Measurements from ENCODE around the gene PSAP.

PSAP gene

DNA sequence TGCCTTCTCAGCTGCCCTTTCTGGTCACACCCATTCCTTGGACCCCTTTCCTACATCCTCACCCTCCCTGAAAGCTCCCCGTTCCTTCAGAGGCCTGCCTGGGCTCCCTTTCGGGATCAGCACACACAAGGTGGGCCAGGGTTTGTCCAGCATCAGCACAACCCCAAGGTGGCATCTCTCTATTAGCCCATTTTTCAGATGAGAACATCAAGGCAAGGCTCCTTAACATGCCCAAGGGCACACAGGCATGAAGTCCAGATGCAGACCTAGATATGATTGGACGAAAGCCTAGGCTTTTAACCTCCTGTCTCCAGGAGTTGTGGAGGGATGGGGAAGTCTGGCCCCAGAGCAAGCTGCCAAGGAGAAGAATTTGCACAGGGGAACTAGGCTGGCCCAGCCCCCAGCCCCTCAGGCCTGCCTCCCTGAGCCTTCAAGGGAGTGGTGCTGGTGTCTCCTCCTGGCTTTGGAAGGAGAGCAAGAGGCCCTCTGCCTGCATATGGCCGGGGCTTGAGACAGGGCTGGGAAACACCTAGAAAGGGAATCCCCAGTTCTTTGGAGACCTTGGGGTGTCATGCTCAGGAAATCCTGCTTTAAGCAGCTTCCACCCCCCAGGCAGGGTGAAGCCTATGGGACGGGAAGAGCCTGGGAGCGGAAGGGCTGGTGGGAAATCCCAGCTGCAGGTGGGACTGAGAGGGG, 68.7 kb downstream of the PSAP start:
- DNase-seq: no peak

DNA sequence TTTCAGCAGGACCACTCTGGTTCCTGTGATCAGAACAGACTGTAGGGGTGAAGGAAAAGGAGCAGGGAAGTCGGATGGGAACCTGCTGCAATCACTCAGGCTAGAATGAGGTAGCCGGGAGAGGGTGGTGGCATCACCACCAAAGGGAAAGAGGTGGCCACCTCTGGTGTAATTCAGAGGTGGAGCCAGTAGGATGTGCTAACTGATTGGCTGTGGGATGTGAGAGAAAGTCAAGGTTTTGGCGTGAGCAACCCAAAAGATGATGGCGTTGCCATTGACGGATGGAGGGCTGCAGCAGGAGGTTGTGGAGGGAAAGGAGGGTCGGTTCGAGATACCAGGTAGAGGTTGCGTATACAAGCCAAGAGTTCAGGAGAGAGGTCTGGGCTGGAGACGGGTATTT, 70.3 kb downstream of the PSAP start:
- DNase-seq: no peak

DNA sequence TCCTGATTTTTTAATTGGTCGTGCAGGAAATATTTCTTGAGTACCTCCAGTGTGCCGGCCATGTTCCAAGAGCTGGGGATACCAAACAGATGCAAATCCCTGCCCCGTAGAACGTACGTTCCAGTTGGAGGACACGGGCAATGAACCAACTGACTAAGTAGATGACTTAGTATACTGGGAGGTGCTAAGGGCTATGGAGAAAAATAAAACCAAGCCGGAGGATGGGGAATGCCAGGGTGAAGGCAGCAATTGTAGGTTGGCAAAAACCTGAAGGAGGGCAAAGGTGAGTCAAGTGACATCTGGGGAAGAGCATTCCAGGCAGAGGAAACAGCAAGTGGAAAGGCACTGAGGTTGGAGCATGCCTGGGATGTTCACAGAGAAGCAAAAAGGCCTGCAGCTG, 70.9 kb downstream of the PSAP start:
- DNase-seq: no peak

GRCh38 chr10:71779641-71780040, 71.4 kb downstream of the PSAP start:
- no peak for DNase-seq

DNA sequence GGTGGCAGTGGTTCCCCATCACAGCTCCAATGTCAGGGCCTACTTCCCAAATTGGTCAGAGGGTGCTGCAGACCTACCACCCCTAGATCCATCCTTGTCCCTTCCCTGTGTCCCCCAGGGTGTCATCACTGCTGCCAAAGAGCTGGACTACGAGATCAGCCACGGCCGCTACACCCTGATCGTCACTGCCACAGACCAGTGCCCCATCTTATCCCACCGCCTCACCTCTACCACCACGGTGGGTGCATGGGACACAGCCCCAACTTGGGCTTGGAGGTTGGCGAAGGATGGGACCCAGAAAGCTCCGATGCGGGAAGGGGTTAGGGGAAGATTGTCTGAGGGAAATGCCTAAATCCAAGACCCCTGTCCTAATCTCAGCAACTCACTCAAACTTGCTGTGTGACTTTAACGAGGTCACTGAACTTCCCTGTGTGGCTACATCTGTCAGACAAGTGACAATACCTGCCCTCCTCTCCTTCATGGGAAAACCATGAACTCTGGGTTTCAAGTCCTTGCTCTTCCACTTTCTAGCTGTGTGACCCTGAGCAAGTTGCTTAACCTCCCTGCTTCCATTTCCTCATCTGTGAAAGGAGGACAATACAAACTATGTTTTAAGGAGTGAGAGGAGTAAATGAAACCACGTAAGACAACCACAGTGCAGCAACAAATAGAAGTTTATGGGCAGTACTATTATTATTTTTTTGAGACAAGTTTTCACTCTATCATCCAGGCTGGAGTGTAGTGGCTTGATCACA, 72.8 kb downstream of the PSAP start:
- DNase-seq: no peak

DNA sequence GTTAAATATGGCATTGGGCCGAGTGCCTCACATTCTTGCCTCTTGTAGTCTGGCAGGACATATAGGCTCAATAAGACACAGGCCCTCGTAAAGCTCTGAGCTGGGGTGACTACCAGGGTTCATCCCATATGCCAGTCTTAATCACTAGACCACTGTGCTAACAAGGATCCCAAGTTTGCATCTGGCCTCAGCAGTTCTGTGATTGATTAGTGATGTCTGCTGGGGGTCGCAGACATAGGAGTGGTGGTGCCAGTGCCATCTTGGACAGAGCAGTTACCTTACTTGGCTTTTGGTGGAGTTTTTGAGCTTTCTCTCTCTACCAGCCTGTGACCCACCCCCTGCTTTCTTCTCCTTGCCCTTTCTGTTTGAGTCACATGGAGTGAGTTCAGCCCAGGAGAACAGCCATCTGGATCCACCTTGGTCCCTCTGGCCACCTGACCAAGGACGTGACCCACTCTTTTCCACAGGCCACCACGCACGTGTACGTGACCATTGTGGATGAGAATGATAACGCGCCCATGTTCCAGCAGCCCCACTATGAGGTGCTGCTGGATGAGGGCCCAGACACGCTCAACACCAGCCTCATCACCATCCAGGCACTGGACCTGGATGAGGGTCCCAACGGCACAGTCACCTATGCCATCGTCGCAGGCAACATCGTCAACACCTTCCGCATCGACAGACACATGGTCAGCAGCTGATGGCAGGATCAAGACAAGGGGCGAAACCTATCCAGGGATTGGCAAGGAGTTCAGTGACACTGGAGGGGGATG, 73.7 kb downstream of the PSAP start:
- DNase-seq: no peak

GRCh38 chr10:71776481-71776925, 74.5 kb downstream of the PSAP start:
- DNase-seq: no peak

DNA sequence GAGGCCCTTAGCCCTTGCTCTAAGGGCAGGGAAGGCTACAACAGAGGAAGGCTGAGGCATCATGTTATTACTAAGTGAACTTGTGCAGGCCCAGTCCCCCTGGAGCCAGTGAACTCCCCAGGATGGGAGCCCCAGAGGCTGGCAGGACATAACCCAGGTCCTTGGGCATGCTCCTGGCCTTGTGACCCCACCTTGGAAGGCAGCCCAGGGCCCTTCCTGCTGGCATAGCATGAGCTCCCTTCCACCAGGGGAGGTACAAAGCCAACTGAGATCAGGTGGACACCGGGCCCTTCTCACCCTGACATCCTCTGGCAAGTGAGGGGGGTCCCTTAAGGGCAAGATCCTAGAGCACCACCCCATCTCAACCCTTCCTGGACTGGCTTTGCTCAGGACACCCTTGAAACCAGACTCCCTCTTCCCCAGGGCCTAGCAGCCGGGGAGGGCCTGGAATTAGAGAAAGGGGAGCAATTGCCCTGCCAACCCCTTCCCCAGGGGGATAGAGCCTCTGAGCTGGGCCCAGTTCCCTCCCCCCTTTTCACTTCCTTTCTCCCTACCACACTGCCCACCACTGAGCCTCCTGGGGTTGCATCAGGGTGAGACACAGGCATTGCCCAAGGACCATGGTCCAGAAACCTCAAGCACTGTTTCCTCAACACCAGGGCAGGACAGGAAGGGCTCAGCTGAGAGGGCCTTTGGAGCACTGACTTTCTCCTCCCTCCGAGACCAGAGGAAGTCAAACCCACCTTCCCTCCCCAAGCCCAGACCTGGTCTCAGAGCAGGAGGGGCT, 75.9 kb downstream of the PSAP start:
- DNase-seq: no peak

GRCh38 chr10:71773221-71773971, 77.7 kb downstream of the PSAP start, which contains the start of gene VSIR:
Gene VSIR, minus strand, starts transcription at chr10:71773520. Its CDS starts 81 bp downstream, at chr10:71773439.
- DNase-seq: peak; percentile 40 to 45

DNA sequence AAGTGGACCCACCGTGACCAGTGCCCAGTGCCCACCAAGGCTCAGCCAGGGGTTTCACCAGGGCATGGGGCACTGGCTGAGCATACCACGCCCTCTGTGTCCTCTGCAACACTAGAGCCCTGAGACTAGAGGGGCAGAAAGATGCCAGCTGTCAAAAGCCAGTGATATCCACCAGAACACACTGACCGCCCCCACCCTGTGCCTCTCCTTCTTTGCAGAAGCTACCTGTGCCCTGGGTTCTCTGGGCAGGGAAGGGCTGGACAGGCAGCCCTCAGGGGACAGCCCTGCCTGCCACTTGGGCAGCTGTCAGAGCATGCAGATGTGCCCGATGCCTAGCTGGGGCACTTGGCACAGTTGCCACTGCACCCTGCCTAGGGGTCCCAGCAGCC, 78.2 kb downstream of the PSAP start:
- DNase-seq: no peak

- DNase-seq: no peak
These were observed 79.0 kb downstream of the PSAP start for GRCh38 chr10:71771821-71772617.

DNA sequence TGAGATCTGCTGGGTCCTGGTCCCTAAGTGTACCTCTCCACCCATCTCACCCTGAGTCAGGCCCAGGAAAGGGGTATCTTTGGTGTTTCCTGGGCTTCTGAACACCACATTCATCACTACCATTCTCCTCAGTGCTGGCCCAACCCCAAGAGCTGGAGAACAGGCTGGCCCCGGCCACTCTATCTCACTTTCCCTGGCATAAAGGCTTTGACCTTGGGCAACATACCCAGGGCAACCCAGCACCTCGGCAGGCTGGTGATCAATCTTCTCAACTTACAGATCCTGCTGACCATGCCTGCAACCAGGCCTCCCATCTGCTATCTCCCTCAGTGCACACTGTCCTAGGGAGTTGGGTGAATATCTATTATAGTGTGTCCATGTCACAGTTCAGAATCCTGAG, 79.8 kb downstream of the PSAP start:
- no peak for DNase-seq

- DNase-seq: no peak
These were observed 80.3 kb downstream of the PSAP start for GRCh38 chr10:71770789-71771188.

- no peak for DNase-seq
These were observed 80.8 kb downstream of the PSAP start for GRCh38 chr10:71770255-71770654.

DNA sequence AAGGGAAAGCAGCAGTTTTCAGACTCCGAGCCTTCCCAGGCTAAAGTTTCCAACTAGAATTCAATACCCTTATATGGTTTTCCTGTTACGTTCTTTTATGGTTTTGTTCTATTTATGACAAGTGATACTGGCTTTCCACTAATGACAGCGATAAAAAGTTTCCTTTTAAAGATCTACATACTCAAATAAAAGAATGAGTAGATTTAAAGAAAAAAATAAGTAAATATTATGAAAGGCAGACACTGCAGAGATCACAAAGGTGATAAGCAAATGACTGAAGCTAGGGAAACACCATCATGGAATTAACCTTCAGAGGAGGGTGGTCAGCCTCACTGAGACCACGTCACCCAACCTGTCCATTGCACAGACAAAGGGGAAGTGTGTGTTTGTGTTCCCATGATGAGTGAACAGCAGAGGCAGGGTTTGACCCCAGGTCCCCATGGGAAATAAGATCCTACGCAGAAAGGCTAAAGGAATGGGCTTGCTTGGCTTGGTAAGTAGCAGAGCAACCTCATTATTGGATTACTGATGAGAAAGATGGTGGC, 81.7 kb downstream of the PSAP start:
- DNase-seq: no peak

GRCh38 chr10:71767420-71768035, 83.5 kb downstream of the PSAP start:
- DNase-seq: no peak

GRCh38 chr10:71766717-71767419, 84.2 kb downstream of the PSAP start:
- no peak for DNase-seq
